Measurements from ENCODE around the gene USF2. TPM values are rescaled to one million over a fixed set of nuclear protein-coding genes. Genes with fewer than 3 reads are reported as not detected.

Gene USF2
- polyA plus RNA-seq, 2 of the 4 experiments (the other 2 are of a cell fraction): 118 to 141 TPM

DNA sequence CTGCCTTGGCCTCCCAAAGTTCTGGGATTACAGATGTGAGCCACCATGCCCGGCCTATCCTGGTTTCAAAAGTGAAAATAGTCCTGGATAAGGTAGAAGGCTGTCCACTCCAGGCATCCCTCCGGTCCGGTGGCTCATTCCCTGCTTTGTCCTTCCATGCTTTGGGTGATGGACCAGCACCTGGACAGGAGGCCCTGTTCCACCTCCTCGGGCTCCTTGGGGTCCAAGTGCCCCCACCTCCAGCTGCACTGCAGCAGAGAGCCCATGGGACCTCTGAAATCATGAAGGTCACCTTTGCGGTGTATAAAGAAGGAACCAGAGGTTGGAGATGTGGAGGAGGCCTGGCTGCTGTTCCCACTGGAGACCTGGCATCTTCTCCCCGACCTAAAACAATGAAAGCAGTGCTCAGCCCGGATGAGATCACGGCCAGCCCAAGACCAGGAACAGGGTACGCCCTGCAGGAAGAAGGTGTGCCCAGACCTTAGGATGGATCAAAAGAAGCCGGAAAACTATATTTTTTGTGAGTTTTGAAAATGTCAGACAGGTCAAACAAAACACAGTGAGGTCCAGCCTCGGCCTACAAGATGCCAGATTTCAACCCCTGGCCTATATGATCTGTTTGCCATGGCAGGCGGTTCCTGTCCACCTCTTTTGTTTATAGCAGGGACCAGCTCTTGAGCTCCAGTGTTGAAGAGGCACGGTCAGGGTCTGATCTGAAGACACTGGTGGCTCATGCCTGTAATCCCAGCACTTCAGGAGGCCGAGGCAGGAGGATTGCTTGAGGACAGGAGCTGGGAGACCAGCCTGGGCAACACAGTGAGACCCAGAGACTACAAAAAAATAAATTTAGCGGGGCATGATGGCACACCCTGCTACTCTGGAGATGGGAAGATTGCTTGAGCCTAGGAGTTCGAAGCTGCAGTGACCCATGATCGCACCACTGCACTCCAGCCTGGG is 14.1 kb upstream of the USF2 start:
- Histone ChIP-seq H3K9me3 (no peaks in the 10 kb centered on the region), H3K27ac (no peak overlapping the region), H3K4me1 (no peaks in the 10 kb centered on the region), H3K4me3 (no peak overlapping the region), H3K4me2 (no peak overlapping the region)
- ATAC-seq (no peak), FAIRE-seq (no peak), DNase-seq (ENCODE audit: low read depth in 1 of 2, low spot score in 1 of 2) (no peak)
- TF ChIP-seq KDM5A (IDR thresholded peaks at IDR 0.05) (no peak), ZSCAN20 (CRISPR knock-in tag; IDR thresholded peaks at IDR 0.05) (no peak), NFE2L2 (conservative IDR thresholded peaks at IDR 0.05; ENCODE audit: low read length) (no peak), JUN (IDR thresholded peaks at IDR 0.05) (no peak), ZNF302 (CRISPR knock-in tag; IDR thresholded peaks at IDR 0.05) (no peak), ELK1 (IDR thresholded peaks at IDR 0.05; ENCODE audit: low read depth, low read length) (no peak), SREBF2 (IDR thresholded peaks at IDR 0.05) (no peak), KDM1A (IDR thresholded peaks at IDR 0.05; ENCODE audit: low read depth) (no peak), MAX (IDR thresholded peaks at IDR 0.05) (no peak), SMC3 (IDR thresholded peaks at IDR 0.05) (no peak), ZFP36 (IDR thresholded peaks at IDR 0.05; ENCODE audit: borderline replicate concordance, partially characterized antibody) (no peak), ATOH8 (CRISPR knock-in tag; IDR thresholded peaks at IDR 0.05; ENCODE audit: low read depth) (no peak), MAFK (IDR thresholded peaks at IDR 0.05; ENCODE audit: partially characterized antibody) (no peak), RFX5 (IDR thresholded peaks at IDR 0.05) (no peak)
- WGBS (ENCODE audit: missing lambda C conversion rate): 69% methylated on average over 17 of the region's 17 CpGs
- POLR2A ChIA-PET: interaction anchor here (1.4 kb wide), 1 partner anchor 10 kb away, joined by 4 read pairs; no protein-coding TSS in a partner anchor
- CTCF ChIA-PET: interaction anchor here (0.7 to 2.3 kb wide), 8 partner anchors 11 to 282 kb away, joined by 3 to 11 read pairs (median 4); no protein-coding TSS in a partner anchor

- H3K4me3 ChIP-seq: no peak overlapping the region
- TF ChIP-seq ZSCAN20 (CRISPR knock-in tag; IDR thresholded peaks at IDR 0.05) (no peak), ZNF302 (CRISPR knock-in tag; IDR thresholded peaks at IDR 0.05) (no peak), MAFK (IDR thresholded peaks at IDR 0.05; ENCODE audit: partially characterized antibody) (no peak), RAD21 (conservative IDR thresholded peaks at IDR 0.05 in 1 of 2, IDR thresholded peaks at IDR 0.05 in 1 of 2) (no peak), ZFP36 (IDR thresholded peaks at IDR 0.05; ENCODE audit: borderline replicate concordance, partially characterized antibody) (no peak), HDAC2 (IDR thresholded peaks at IDR 0.05) (no peak), TP53 (CRISPR knock-in tag; IDR thresholded peaks at IDR 0.05) (no peak), KDM5A (IDR thresholded peaks at IDR 0.05) (no peak), POLR2AphosphoS2 (conservative IDR thresholded peaks at IDR 0.05; ENCODE audit: low read length) (no peak), HOXB13 (CRISPR knock-in tag; IDR thresholded peaks at IDR 0.05; ENCODE audit: low read depth) (no peak), ATOH8 (CRISPR knock-in tag; IDR thresholded peaks at IDR 0.05; ENCODE audit: low read depth) (no peak), PBX3 (IDR thresholded peaks at IDR 0.05) (no peak), ESRRA (IDR thresholded peaks at IDR 0.05; ENCODE audit: borderline replicate concordance, low read length) (no peak), GATA3 (IDR thresholded peaks at IDR 0.05; ENCODE audit: borderline replicate concordance) (no peak), CTCF (IDR thresholded peaks at IDR 0.05) (no peak), SMC3 (IDR thresholded peaks at IDR 0.05) (no peak)
- TF ChIP-seq, protein P1, sequence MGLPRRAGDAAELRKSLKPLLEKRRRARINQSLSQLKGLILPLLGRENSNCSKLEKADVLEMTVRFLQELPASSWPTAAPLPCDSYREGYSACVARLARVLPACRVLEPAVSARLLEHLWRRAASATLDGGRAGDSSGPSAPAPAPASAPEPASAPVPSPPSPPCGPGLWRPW (IDR thresholded peaks at IDR 0.05): no peak
- 2% methylated on average over 2 of the region's 2 CpGs for whole genome bisulfite sequencing (ENCODE audit: missing lambda C conversion rate)
- no peak overlapping the region for H3K4me2 ChIP-seq
- ATAC-seq: no peak
- ChIA-PET CTCF (interaction anchor here (0.6 to 2.9 kb wide), 9 partner anchors 10 to 195 kb away, joined by 3 to 12 read pairs (median 6); partner anchors contain the start of gene FXYD7), POLR2A (no interaction called here)
- H3K27ac ChIP-seq: no peak overlapping the region
- no peak for FAIRE-seq
- no peak for DNase-seq (ENCODE audit: low read depth in 1 of 2, low spot score in 1 of 2)
- no peaks in the 10 kb centered on the region for H3K4me1 ChIP-seq
- H3K9me3 ChIP-seq: no peaks in the 10 kb centered on the region
These were observed 12.2 kb upstream of the USF2 start for GRCh38 chr19:35256566-35256965.

Data from A549 (cell line).